H54 (cell line): Measurements from ENCODE around the gene GLB1L2.
"Not testable (repeated sequence)": the region's sequence is repeated elsewhere in the genome, so short reads cannot be mapped to it uniquely, and the experiment has no call there.

Experiments used
- DNase-seq: peaks from one replicate; pipeline ENCODE4 v3.0.0; 2011; ENCODE audit warnings: low spot score, mixed read lengths; ENCODE audit not compliant: insufficient read length
- FAIRE-seq: peaks from 3 replicates; lab custom pipeline; 2011; peaks lifted over from hg19 to GRCh38; lab: Jason Lieb, UNC
- POLR2A ChIP-seq: IDR thresholded peaks from 2 replicates; pipeline ENCODE4 v1.6.1; 2011; ENCODE audit warnings: low read depth, mild to moderate bottlenecking, low read length

Gene GLB1L2

GRCh38 chr11:134334796-134335571, 3.2 kb downstream of the GLB1L2 start:
- no peak for TF ChIP-seq POLR2A
- FAIRE-seq (no peak), DNase-seq (no peak)

DNA sequence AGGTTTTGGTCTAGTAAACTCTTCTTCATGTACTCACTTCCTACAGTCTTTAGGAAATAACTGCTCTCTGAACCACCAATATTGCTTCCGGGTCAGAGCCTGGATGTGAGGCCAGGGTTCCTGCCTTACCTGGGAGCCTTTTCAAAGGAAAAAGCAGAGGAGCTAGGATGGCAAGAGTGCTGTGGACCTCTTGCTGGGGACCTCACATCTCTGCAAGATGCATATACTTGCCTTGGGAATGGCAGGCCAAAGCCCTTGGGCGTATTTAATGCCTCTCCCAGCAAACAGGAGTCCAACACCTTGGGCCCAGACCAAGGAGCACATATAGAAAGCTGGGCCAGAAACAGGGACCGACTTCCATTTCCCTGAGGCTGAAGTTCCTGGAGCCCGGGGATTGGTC, 5.3 kb downstream of the GLB1L2 start:
- no peak for DNase-seq
- no peak for FAIRE-seq
- no peak for TF ChIP-seq POLR2A

DNA sequence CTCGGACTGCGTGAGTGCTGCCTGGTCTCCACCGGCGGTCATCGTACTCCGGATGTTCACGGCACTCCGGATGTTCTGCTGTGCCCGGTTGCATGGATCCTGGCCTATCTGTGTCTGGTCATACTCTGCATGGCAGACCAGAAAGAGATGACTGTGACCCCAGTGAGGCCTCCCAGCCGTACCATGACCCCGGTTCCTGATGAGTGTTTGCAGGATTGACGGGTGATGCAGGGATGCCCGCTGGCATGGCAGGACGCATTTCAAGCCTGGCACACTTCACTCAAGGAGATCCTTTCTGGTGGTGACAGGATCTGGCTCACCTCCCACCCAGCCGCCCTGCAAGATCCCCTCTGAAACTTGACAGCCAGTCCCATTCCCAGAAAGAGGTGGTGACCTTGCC, 6.3 kb downstream of the GLB1L2 start:
- FAIRE-seq, result no peak
- no peak for DNase-seq
- no peak for TF ChIP-seq POLR2A

GRCh38 chr11:134338654-134339053, 6.9 kb downstream of the GLB1L2 start:
- FAIRE-seq (no peak), DNase-seq (no peak)
- TF ChIP-seq POLR2A, result no peak

DNA sequence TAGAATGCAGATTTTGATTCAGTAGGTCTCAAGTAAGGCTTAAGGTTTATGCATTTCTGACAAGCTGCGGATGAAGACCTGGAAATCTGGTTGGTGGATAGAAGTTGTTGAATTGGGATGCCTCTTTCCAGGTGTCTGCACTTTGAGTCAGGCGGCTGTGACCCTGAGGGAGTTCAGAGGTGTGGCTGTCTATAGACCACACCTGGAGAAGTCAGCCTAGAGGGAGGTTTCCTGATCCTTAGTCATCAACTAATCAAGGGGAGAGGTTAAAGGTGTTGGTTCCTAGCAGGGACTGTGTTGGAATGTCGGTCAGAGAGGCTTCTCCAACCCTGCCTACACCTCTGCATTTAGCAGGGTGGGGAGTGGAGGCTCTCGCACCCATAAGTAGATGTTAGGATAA, 8.0 kb downstream of the GLB1L2 start:
- DNase-seq (no peak), FAIRE-seq (no peak)
- no peak for TF ChIP-seq POLR2A

DNA sequence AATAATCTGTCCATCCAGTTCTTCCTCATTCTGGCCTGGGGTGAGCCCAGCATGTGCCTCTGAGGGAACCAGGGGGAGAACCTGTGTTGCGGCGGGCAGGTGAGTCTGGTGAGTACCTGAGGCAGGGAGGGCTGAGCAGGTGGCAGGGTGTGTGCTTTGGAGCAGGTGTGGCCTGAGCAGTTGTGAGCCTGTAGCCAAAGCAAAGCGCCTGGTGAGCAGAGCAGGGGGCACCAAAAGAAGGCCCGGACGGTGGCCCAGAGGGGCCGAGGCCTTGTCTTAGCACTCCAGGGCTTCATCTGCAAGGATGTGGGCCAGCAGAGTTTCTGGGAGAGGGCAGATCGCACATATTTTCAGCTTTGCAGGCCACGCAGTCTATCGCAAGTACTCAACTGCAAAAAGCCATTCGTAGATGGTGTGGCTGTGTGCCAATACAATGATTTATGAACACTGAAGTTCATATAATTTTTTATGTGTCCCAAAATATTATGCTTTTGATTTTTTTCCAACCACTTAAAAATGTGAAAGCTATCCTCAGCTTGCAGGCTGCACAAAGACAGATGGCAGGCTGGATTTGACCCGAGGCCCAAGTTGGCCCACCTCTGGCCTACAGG, 8.7 kb downstream of the GLB1L2 start:
- FAIRE-seq (no peak), DNase-seq (no peak)
- no peak for TF ChIP-seq POLR2A

- FAIRE-seq, result no peak
- no peak for DNase-seq
- no peak for TF ChIP-seq POLR2A
Observed at GRCh38 chr11:134341805-134342571, 10.2 kb downstream of the GLB1L2 start.

- DNase-seq (no peak), FAIRE-seq (no peak)
- TF ChIP-seq POLR2A, result no peak
Observed at GRCh38 chr11:134342572-134343340, 11.0 kb downstream of the GLB1L2 start.

DNA sequence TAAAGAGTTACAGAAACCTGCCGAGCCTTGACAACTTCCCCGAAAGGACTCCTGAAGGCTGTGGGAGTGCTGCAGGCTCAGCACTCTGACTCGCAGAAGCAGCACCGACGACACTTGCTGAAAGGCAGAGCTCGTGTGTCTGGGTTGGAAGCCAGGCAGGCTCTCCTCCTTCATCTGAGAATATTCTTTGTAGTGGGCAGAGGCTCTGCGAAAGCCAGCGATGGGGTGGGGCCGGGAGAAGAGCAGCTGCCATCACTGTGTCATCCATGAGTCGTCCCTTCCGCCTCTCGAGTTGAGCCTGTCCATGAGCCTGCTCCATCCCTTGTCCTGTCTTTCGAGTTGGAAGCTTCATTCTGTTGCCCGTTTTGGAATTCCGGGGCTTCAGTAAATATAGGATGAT, 11.9 kb downstream of the GLB1L2 start:
- DNase-seq, result no peak
- no peak for FAIRE-seq
- no peak for TF ChIP-seq POLR2A

- DNase-seq, FAIRE-seq: not testable (repeated sequence)
Observed at GRCh38 chr11:134344497-134345236, 12.9 kb downstream of the GLB1L2 start.

DNA sequence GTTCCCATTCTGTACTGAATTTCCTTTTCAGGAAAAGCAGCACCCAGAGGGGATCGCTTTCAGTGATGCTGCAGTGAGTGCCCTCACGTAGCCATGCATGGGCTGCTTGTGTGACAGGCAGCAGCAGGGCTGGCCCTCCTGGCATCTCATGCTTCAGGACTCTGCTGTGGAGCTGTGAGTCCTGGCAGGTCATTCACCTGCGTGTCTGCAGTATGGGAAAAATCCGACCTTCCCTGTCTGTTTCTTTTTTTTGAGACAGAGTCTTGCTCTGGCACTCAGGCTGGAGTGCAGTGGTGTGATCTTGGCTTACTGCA, 13.4 kb downstream of the GLB1L2 start:
- no peak for DNase-seq
- TF ChIP-seq POLR2A, result no peak
- no peak for FAIRE-seq

DNA sequence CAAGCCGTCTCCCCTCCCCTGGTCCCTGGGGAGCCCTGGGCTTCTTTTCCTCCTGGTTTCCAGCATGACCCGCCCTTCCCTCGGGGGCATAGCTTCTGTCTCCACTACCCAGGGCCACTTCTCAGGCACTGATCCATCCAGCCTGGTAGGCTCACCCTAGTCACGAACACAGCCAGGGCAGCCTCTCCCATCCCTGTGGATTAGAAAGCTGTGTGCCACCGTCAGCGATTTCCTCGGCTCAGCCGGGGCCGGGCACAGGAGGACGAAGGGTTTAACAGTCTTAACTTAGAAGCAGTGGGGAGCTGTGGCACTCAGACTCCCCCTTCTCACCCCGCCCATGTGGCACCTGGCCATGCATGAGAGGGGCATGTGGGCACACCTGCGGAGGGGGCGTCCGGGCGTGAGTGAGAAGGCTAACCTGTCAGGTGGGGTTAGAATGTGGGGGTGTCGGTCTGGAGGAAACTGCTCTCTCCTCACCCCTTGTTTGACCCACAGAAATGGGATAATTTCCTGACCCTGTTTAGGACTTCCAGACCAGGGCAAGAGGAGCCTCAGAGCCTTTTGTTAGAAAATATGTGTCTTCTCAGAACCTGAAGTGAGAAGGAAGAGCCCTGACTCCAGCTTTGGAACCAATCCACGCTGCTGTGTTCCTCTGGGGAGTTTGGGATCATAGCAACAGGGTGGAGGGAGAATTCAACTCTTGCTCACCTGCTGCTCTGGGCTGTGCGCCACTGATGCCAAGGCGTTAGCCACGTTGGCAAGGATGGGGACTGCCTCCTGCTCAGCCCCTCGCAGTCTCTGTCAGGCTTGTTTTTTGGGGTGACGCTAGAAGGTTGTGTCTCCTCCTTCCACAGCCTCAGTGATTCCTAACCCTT, 14.6 kb downstream of the GLB1L2 start:
- DNase-seq, result no peak
- FAIRE-seq, result no peak
- TF ChIP-seq POLR2A, result no peak

- no peak for TF ChIP-seq POLR2A
- DNase-seq, result no peak
- FAIRE-seq, result no peak
Observed at GRCh38 chr11:134346976-134347350, 15.2 kb downstream of the GLB1L2 start.
